Type B pancreatic cell (in vitro differentiated cells): ENCODE measurements around the gene ZAP70. TPM values are rescaled to one million over a fixed set of nuclear protein-coding genes. Genes with fewer than 3 reads are reported as not detected.

Source experiments
- DNase-seq: peaks from one replicate; pipeline ENCODE4 v3.0.0; 2021; ENCODE audit warnings: mixed read lengths; ENCODE audit not compliant: unreplicated experiment; ENCODE audit errors: extremely low spot score
- H3K27ac Mint-ChIP-seq: 2 replicates; pipeline ENCODE4 v1.8.0; 2021; ENCODE audit warnings: mild to moderate bottlenecking, mixed read lengths
- H3K27me3 Mint-ChIP-seq: 2 replicates; pipeline ENCODE4 v1.8.0; 2021; ENCODE audit warnings: mixed read lengths
- H3K36me3 Mint-ChIP-seq: 2 replicates; pipeline ENCODE4 v1.8.0; 2021; ENCODE audit warnings: mixed read lengths
- H3K4me1 Mint-ChIP-seq: one replicate; pipeline ENCODE4 v1.8.0; 2021; ENCODE audit warnings: mixed read lengths; ENCODE audit not compliant: unreplicated experiment
- H3K4me3 Mint-ChIP-seq: 2 replicates; pipeline ENCODE4 v1.8.0; 2021; ENCODE audit warnings: mild to moderate bottlenecking, mixed read lengths
- H3K9me3 Mint-ChIP-seq: 2 replicates; pipeline ENCODE4 v1.8.0; 2021; ENCODE audit warnings: mixed read lengths
- long read RNA-seq: library from polyadenylated mRNA; unstranded; transcript quantifications from one replicate; pipeline ENCODE4 v2.0.0, GENCODE V29; 2020
- total RNA-seq: library from RNA; stranded (reverse); gene quantifications from 2 replicates; pipeline ENCODE4 v1.2.1, GENCODE V29; 2021; ENCODE audit warnings: low replicate concordance
- TF ChIP-seq, protein P1 (sequence below): fragments of 200-600 bp; sonication (generic); conservative IDR thresholded peaks from 2 replicates; pipeline ENCODE4 v1.5.0; 2021; ENCODE audit warnings: antibody characterized with exemption, mild to moderate bottlenecking

The ZAP70 gene
- 1.2 and 2.5 TPM in 2 replicates for total RNA-seq
- long read RNA-seq: 0 reads

DNA sequence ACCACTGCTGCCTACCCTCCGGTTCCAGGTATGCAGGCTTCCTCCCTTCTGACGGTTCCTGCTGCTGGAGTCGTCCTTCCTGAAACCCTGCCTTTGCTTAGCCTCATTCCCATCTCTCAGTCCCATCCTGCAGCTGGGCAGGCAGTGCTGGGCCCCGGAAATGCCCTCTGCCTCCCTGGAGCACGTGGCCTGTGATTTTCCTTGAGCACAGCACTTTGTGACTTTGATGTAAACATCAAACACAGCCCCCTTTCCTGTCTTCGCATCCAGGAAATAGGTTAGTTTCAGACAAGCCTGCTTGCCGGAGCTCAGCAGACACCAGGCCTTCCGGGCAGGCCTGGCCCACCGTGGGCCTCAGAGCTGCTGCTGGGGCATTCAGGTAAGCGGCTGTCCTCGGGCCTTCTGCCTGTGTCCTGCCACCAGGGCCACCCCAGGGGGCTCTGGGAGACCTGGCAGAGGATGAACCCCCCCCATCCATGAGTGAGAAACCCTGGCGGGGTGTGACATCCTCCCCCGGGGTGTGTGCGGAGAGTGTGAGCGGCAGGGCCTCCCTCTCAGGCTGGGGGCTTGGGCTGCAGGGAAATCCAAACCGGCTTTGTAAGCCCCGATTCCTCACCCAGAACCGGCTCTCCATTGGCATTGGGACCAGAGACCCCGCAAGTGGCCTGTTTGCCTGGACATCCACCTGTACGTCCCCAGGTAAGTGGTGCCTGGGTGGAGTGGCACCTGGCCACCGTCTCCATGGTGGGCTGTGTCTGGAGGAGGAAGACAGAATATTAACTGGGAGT is at the start of gene ZAP70:
Gene ZAP70, plus strand, starts transcription at position 281 of the 788 bp plus-strand sequence. CDS start 10,461 bp downstream, outside the sequence.
- TF ChIP-seq, protein P1, sequence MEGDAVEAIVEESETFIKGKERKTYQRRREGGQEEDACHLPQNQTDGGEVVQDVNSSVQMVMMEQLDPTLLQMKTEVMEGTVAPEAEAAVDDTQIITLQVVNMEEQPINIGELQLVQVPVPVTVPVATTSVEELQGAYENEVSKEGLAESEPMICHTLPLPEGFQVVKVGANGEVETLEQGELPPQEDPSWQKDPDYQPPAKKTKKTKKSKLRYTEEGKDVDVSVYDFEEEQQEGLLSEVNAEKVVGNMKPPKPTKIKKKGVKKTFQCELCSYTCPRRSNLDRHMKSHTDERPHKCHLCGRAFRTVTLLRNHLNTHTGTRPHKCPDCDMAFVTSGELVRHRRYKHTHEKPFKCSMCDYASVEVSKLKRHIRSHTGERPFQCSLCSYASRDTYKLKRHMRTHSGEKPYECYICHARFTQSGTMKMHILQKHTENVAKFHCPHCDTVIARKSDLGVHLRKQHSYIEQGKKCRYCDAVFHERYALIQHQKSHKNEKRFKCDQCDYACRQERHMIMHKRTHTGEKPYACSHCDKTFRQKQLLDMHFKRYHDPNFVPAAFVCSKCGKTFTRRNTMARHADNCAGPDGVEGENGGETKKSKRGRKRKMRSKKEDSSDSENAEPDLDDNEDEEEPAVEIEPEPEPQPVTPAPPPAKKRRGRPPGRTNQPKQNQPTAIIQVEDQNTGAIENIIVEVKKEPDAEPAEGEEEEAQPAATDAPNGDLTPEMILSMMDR: no peak
- Mint-ChIP-seq H3K9me3 (peaks cover 4% of the 10 kb centered on the region), H3K27ac (no peak within 1 kb of the TSS), H3K36me3 (no peaks in the 10 kb centered on the region), H3K4me3 (peak within 1 kb of the TSS; percentile 52), H3K27me3 (peaks cover 8% of the 10 kb centered on the region), H3K4me1 (peaks cover 42% of the 10 kb centered on the region)
- DNase-seq: no peak

GRCh38 chr2:97663626-97663961 is 49.8 kb upstream of the ZAP70 start:
- no peak for DNase-seq
- TF ChIP-seq, protein P1: no peak
- no peaks in the 10 kb centered on the region for H3K27me3 Mint-ChIP-seq
- no peaks in the 10 kb centered on the region for H3K9me3 Mint-ChIP-seq
- peaks cover 18% of the 10 kb centered on the region for H3K4me1 Mint-ChIP-seq
- H3K4me3 Mint-ChIP-seq: peak overlapping the region; percentile 96
- H3K27ac Mint-ChIP-seq: peak overlapping the region; percentile 97
- H3K36me3 Mint-ChIP-seq: no peaks in the 10 kb centered on the region

DNA sequence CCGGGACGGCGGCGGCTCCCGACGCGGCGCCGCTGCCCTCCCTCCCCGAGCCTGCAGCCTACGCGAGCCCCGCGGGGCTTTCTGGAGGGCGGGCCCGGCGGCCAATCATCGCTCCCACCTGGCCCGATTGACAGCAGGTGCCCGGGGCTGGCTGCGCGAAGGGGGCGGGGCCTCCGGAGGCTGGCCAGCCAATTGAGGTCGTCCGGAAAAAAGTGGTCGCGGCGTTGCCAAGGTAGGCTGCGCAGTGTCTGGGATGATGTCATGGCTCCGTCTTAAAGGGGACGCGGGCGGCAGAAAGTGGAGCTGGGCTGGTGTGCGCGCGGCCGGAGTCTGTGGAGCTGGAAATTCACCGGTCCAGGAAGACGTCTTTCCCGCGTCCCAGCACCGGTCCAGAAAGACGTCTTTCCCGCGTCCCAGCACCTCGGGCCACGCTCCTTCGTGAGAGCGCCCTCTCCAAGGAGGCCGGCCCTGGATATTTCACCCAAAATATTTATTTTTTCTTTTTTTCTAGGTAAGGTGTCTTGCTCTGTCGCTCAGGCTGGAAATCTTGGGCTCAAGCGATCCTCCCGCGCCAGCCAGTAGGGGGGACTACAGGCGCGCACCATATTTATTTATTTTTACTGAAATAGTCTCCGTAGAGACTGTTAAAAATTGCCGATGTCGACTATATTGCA is 49.3 kb upstream of the ZAP70 start, which contains the start of gene ACTR1B:
Gene ACTR1B, minus strand, starts transcription at position 83 of the 674 bp plus-strand sequence. CDS start 154 bp downstream, outside the sequence.
- TF ChIP-seq, protein P1: peak; percentile 80

DNA sequence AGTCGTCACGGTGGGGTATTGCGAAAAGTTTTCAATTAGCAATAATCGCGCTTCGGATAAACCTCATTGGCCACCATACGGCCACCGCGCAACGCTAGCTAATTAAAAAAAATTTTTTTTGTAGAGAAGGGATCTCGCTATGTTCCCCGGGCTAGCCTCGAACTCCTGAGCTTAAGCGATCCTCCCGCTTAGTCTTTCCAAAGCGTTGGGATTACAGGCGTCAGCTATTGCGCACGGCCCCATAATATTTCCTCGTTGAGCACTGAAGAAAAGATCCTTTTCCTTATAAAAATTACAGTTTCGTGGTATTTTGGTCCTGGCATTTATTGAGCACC is 48.8 kb upstream of the ZAP70 start:
- H3K27me3 Mint-ChIP-seq: no peaks in the 10 kb centered on the region

More for the DNA sequence above, 49.3 kb upstream of the ZAP70 start, which contains the start of gene ACTR1B:
- Mint-ChIP-seq H3K36me3 (no peaks in the 10 kb centered on the region), H3K4me1 (peaks cover 18% of the 10 kb centered on the region), H3K27me3 (no peaks in the 10 kb centered on the region), H3K27ac (peak within 1 kb of the TSS; percentile 98), H3K9me3 (no peaks in the 10 kb centered on the region), H3K4me3 (peak within 1 kb of the TSS; percentile 97)
- peak; percentile 98 for DNase-seq

DNA sequence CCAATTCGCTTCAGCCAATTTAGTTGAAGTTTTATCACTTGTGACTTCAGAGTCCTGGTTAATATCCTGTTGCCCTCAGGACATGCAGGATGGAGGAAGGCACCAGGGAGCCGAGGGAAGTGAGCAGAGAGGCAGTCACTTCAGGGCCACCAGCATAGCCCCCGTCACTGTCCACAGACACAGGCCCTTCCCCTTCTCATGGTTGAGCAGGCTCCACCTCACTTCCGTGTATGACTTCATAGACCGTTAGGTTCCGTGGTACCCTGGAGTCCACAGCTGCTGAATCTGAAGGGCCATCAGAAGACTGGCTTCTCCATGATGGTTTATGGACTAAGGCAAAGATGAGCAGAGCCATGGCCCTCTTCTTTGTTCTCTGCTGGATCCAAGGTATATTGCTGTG is 43.9 kb upstream of the ZAP70 start, which contains the start of gene C2orf92:
Gene C2orf92, plus strand, starts transcription at position 266 of the 400 bp plus-strand sequence. Its CDS starts 76 bp downstream, at position 342.
- Mint-ChIP-seq H3K27me3 (no peaks in the 10 kb centered on the region), H3K27ac (no peak within 1 kb of the TSS), H3K4me1 (peaks cover 14% of the 10 kb centered on the region), H3K9me3 (no peaks in the 10 kb centered on the region), H3K4me3 (no peak within 1 kb of the TSS), H3K36me3 (no peaks in the 10 kb centered on the region)
- DNase-seq: no peak
- TF ChIP-seq, protein P1: no peak

More for the DNA sequence above, 48.8 kb upstream of the ZAP70 start:
- no peak for DNase-seq
- Mint-ChIP-seq H3K4me1 (peaks cover 18% of the 10 kb centered on the region), H3K9me3 (no peaks in the 10 kb centered on the region), H3K27ac (peak overlapping the region; percentile 98), H3K4me3 (peak overlapping the region; percentile 97), H3K36me3 (no peaks in the 10 kb centered on the region)
- TF ChIP-seq, protein P1: no peak
